AG04449 (cell line): Measurements from ENCODE around the gene OR7G2.

Source experiments
- CTCF ChIA-PET: fragments of 350-600 bp; formaldehyde crosslinking; extraction: SDS; loops from one replicate; lab custom pipeline; 2021; ENCODE audit warnings: antibody characterized with exemption; lab: Yijun Ruan, JAX
- POLR2A ChIA-PET: fragments of 400-600, 350-600 bp; formaldehyde crosslinking; extraction: SDS; loops from one replicate; lab custom pipeline; 2020; ENCODE audit warnings: antibody characterized with exemption, inconsistent platforms; lab: Yijun Ruan, JAX
- DNase-seq: peaks from one replicate; pipeline ENCODE4 v3.0.0-alpha.2; 2010; ENCODE audit warnings: low read depth, low spot score
- H3K4me3 ChIP-seq: 2 replicates; pipeline ENCODE4 v1.5.1; 2011; ENCODE audit warnings: low read depth, mild to moderate bottlenecking, control low read depth, low read length
- TF ChIP-seq, protein P1 (sequence below): IDR thresholded peaks from one replicate; pipeline ENCODE4 v1.5.1; 2011; ENCODE audit warnings: mild to moderate bottlenecking, moderate library complexity, low read length, control low read depth, inconsistent platforms; ENCODE audit not compliant: insufficient read depth; ENCODE audit errors: missing control alignments

Gene OR7G2

DNA sequence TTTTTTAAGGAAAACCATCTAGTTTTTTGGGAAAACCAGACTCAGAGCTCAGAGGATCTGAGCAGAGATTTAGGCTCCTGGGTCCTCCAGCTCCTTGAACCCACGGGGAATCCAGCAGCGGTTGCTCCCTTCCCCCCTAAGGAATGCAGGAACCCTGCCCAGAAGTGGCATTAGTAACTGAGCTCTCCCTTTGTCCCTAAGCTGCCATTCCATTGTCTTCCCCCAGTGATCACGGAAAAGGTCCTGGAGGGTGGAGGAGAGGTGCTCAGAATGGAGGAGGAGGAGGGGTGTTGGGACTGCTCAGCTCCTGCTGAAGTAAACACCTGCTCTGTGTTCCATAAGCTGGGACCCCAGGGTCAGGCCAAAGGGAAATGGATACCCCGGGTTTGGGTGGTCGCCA lies 37.2 kb downstream of the OR7G2 start:
- no peak overlapping the region for H3K4me3 ChIP-seq
- POLR2A ChIA-PET = no interaction called here
- CTCF ChIA-PET = no interaction called here
- TF ChIP-seq, protein P1, sequence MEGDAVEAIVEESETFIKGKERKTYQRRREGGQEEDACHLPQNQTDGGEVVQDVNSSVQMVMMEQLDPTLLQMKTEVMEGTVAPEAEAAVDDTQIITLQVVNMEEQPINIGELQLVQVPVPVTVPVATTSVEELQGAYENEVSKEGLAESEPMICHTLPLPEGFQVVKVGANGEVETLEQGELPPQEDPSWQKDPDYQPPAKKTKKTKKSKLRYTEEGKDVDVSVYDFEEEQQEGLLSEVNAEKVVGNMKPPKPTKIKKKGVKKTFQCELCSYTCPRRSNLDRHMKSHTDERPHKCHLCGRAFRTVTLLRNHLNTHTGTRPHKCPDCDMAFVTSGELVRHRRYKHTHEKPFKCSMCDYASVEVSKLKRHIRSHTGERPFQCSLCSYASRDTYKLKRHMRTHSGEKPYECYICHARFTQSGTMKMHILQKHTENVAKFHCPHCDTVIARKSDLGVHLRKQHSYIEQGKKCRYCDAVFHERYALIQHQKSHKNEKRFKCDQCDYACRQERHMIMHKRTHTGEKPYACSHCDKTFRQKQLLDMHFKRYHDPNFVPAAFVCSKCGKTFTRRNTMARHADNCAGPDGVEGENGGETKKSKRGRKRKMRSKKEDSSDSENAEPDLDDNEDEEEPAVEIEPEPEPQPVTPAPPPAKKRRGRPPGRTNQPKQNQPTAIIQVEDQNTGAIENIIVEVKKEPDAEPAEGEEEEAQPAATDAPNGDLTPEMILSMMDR = no peak
- DNase-seq = no peak

DNA sequence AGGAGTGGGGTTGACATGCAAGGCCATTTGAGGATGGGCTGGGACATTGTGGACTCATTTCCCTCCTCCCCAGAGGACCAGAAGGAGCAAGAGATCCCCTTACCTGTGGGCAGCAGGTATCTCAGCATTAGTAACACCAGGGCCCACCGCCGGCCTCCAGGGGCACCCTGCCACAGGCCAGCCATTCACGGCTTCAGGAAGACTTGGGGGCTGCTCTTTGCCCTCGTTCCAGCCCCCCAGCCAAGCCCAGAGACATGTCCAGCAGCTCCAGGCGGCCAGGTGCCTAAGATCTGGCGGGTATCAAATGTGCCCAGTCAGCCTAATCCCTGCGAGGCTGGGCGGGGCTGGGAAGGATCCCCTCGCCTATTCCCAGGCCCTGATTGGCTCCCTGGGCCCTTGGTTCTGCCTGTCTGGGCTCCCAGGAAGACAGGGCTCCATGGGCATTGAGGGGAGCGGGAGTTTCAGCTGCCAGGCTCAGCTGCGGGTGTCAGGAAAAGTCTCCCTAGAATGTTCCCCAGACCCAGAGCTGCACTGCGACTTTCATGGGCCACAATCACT lies 41.7 kb downstream of the OR7G2 start:
- POLR2A ChIA-PET = interaction anchor here (0.6 kb wide), 1 partner anchor 42 kb away, joined by 4 read pairs; no protein-coding TSS in a partner anchor
- no peak for DNase-seq
- H3K4me3 ChIP-seq = no peak overlapping the region
- TF ChIP-seq, protein P1 = no peak
- CTCF ChIA-PET = no interaction called here

DNA sequence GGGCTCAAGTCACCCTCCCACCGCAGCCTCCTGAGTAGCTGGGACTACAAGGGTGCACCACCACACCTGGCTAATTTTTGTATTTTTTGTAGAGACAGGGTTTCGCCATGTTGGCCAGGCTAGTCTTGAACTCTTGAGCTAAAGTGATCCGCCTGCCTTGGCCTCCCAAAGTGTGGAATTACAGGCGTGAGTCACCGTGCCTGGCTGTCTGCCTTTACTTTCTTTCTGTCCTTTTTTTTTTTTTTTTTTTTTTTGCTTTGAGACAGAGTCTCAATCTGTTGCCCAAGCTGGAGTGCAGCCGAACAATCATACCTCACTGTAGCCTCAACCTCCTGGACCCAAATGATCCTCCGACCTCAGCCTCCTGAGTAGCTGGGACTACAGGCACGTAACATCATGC lies 45.4 kb downstream of the OR7G2 start:
- ChIA-PET CTCF (no interaction called here), POLR2A (no interaction called here)
- H3K4me3 ChIP-seq = no peak overlapping the region
- TF ChIP-seq, protein P1 = no peak
- no peak for DNase-seq

DNA sequence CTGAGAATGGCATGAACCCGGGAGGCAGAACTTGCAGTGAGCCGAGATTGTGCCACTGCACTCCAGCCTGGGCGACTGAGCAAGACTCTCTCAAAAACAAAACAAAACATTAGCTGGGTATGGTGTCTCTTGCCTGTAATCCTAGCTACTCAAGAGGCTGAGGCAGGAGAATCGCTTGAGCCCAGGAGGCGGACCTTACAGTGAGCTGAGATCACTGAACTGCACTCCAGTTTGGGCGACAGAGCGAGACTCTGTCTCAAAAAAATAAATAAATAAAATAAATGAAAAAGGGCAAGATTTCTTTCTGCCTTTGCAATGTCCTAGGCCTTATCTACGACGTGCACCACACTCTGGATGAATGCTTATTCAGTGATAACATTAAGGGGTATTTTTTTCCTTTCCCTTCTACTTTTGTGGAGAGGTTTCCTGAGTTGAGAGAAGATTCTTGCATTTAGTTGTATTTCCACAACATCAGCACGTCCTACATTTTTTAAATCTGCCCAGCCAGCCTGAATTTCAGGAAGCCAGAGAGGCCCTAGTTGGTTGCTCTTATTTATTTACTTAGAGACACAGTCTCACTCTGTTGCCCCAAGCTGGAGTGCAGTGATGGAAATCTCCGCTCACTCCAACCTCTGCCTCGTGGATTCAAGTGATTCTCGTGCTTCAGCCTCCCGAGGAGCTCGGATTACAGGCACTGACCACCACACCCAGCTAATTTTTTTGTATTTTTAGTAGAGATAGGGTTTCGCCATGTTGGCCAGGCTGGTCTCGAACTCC lies 46.5 kb downstream of the OR7G2 start:
- ChIA-PET POLR2A (no interaction called here), CTCF (no interaction called here)
- TF ChIP-seq, protein P1 = no peak
- no peak for DNase-seq
- H3K4me3 ChIP-seq = no peak overlapping the region

DNA sequence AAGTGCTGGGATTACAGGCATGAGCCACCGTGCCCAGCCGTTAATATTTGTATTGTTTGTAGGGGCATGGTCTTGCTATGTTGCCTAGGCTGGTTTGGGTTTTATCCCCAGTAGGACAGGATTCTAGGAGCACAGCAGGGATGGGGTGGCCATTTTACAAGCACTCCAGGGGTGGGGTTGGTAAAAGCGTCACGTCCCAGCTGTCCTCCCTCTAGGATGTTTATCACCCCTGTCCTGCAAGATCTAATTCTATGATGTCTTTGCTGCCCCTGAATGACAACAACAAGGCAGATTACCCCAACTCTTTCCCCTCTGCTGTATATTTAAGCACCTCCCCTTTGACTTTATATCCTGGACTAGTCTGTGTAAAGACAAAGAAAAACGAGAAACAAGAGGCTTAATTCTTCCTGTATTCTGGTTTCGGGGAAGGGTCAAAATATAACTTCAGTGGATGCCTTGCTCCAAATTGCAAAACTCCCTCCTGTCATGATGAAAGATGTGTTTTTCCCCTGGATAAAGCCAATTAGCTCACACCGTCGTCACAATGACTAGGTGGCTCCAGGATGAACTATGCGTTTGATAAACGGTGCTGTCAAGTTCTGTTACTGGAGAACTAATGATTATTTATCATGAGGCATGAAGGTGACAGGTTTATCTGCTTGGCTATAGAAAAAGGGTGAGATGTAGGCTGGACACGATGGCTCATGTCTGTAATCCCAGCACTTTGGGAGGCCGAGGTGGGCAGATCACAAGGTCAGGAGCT lies 48.2 kb downstream of the OR7G2 start:
- DNase-seq = no peak
- TF ChIP-seq, protein P1 = no peak
- ChIA-PET POLR2A (no interaction called here), CTCF (no interaction called here)
- H3K4me3 ChIP-seq = no peak overlapping the region
